Esophagus squamous epithelium (tissue), 4 donors: ENCODE measurements around the gene PPP1R12C.

ENCODE experiments used
- CTCF ChIP-seq, 6 experiments: fragments of 450-650 bp in 4 of 6; fragments of 200-600 bp in 2 of 6; sonication (generic) in 2 of 6; IDR thresholded peaks; one replicate each; pipeline ENCODE4 v1.5.1; 2016 to 2019; ENCODE audit warnings: antibody characterized with exemption in 6 of 6, mild to moderate bottlenecking in 4 of 6, moderate library complexity in 4 of 6
- POLR2A ChIP-seq, 4 donors: fragments of 450-650 bp; IDR thresholded peaks; one replicate each; pipeline ENCODE4 v1.6.1; 2017; ENCODE audit warnings: antibody characterized with exemption in 4 of 4, mild to moderate bottlenecking in 4 of 4, moderate library complexity in 3 of 4

DNA sequence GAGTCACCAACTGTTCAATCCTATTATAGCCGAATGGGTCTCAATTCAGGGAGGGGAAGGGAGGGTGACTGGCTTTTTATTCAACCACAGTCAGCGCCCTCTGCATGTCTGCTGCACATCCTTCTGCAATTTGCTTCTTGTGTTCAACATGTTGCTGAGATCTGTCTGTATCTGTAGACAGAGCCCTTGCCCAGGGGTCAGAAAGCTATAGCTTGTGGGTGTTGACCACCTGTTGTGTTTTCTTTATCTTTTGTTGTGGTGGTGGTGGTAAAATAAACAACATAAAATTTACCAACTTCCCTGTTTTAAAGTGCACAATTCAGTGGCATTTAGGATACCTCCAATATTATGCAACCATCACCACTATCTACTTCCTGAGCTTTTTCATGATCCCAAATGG is 12.2 kb downstream of the PPP1R12C start:
- no peak for TF ChIP-seq CTCF (IDR thresholded peaks at IDR 0.05)
- no peak for TF ChIP-seq POLR2A (IDR thresholded peaks at IDR 0.05)
